GM13977 (cell line): ENCODE data around the gene DDX54.
A peak's percentile ranks its signal among the peaks of the same experiment; 100 is the strongest.

ENCODE experiments used
- DNase-seq: peaks from one replicate; pipeline ENCODE4 v3.0.0; 2012; ENCODE audit warnings: low spot score
- CTCF ChIP-seq: IDR thresholded peaks from 2 replicates; pipeline ENCODE4 v1.5.1; 2012; ENCODE audit warnings: mild to moderate bottlenecking, control low read depth; ENCODE audit not compliant: insufficient read depth; ENCODE audit errors: extremely low read depth, missing control alignments
- in situ Hi-C: fragments of 300-500 bp; cut with MboI; formaldehyde crosslinking; loops from one replicate; pipeline ENCODE4 v1.12.0; 2022; ENCODE audit warnings: low sequenced_read_pairs, low pct_unique_long_range_greater_than_20kb, mixed read lengths, inconsistent platforms; ENCODE audit not compliant: unreplicated experiment

DDX54 gene

GRCh38 chr12:113196990-113197389 lies 11.7 kb upstream of the DDX54 start:
- DNase-seq, result peak; percentile 90
- TF ChIP-seq CTCF, result peak; percentile 78
- in situ Hi-C loops, result loop anchor here (25.0 kb wide), 1 partner anchor 215 kb away; the partner anchor contains the start of genes SDS and SDSL

GRCh38 chr12:113196582-113196981 lies 11.3 kb upstream of the DDX54 start:
- DNase-seq, result no peak
- no peak for TF ChIP-seq CTCF
- in situ Hi-C loops, result loop anchor here (25.0 kb wide), 1 partner anchor 216 kb away; the partner anchor contains the start of genes SDS and SDSL

GRCh38 chr12:113195598-113195997 lies 10.3 kb upstream of the DDX54 start:
- in situ Hi-C loops, result loop anchor here (25.0 kb wide), 1 partner anchor 217 kb away; the partner anchor contains the start of genes SDS and SDSL

GRCh38 chr12:113194971-113195391 lies 9.7 kb upstream of the DDX54 start:
- no peak for DNase-seq
- in situ Hi-C loops, result loop anchor here (25.0 kb wide), 1 partner anchor 217 kb away; the partner anchor contains the start of genes SDS and SDSL
- TF ChIP-seq CTCF, result no peak

More at GRCh38 chr12:113195598-113195997, 10.3 kb upstream of the DDX54 start:
- no peak for DNase-seq
- no peak for TF ChIP-seq CTCF

- in situ Hi-C loops, result loop anchor here (25.0 kb wide), 1 partner anchor 221 kb away; the partner anchor contains the start of genes SDS and SDSL
- DNase-seq, result no peak
These were observed 5.9 kb upstream of the DDX54 start for GRCh38 chr12:113191227-113191626.

GRCh38 chr12:113190761-113191160 lies 5.5 kb upstream of the DDX54 start:
- no peak for TF ChIP-seq CTCF
- DNase-seq, result no peak
- in situ Hi-C loops, result loop anchor here (25.0 kb wide), 1 partner anchor 222 kb away; the partner anchor contains the start of genes SDS and SDSL

More at GRCh38 chr12:113191227-113191626, 5.9 kb upstream of the DDX54 start:
- TF ChIP-seq CTCF, result no peak

GRCh38 chr12:113189361-113189760 lies 4.1 kb upstream of the DDX54 start:
- no peak for TF ChIP-seq CTCF
- DNase-seq, result no peak
- in situ Hi-C loops, result loop anchor here (25.0 kb wide), 1 partner anchor 223 kb away; the partner anchor contains the start of genes SDS and SDSL
